HG02610 (cell line): ENCODE data around the gene UNC50.
"Not testable (repeated sequence)": the region's sequence is repeated elsewhere in the genome, so short reads cannot be mapped to it uniquely, and the experiment has no call there.

Experiments used
- ATAC-seq: cut with Tn5 transposase; IDR thresholded peaks from one replicate; pipeline ENCODE4 v1.9.1; 2021; ENCODE audit warnings: mild to moderate bottlenecking, moderate library complexity; ENCODE audit not compliant: unreplicated experiment

UNC50 gene

GRCh38 chr2:98607741-98608115, 661 bp upstream of the UNC50 start:
- no peak for ATAC-seq

DNA sequence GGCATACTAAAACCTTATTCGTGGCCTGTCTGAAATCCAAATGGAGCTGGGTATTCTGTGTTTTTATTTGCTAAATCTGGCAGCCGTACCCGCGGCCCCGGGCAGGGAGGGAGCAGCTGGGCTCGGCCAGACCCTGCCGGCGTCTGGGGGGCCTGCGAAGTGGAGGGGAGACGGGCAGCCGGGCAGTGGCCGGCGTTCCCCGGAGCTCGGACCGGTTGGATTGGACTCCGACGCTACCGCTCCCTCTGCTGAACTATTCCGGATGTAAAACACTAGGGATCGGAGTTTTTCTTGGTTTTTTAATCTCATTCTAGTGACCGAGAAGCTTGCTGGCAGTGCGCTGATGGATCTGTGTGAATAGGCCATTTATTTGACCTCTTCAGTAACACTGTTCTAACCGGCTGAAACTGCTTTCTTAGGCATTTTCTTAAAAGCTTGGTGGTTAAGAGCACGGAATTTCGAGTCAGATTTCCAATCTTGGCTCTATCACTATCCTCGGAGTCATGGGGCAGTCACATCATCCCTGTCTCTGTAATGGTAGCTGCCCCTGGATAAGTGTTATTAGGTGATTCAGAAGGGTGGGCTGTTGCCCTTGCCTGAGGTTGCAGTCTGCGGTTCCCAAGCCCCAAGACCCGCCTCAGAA, 694 bp downstream of the UNC50 start:
- ATAC-seq = no peak

- no peak for ATAC-seq
Measured at GRCh38 chr2:98614024-98614739, 5.8 kb downstream of the UNC50 start.

DNA sequence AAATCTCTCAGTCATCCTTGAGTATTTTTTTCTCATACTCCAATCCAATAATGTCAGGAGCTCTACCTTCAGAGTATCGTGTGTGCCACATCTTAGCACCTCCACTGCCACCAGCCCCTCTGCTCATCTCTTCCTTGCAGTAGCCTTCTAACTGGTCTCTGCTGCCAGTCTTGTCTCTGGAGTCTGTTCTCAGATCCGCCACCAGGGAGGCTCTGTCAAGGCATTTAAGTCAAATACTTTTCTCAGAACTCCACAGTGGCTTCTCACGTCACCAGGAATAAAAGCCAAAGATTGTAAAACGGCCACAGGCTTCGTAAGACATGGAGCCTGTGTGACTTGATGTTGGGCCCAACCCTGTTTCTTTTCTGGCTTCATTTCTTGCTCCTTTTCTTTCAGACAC, 7.1 kb downstream of the UNC50 start:
- ATAC-seq = no peak

GRCh38 chr2:98617149-98617548, 8.8 kb downstream of the UNC50 start:
- no peak for ATAC-seq

GRCh38 chr2:98623657-98624056, 15.3 kb downstream of the UNC50 start:
- no peak for ATAC-seq

- no peak for ATAC-seq
Measured at GRCh38 chr2:98632351-98632750, 24.0 kb downstream of the UNC50 start.

- no peak for ATAC-seq
Measured at GRCh38 chr2:98634406-98635092, 26.2 kb downstream of the UNC50 start.

DNA sequence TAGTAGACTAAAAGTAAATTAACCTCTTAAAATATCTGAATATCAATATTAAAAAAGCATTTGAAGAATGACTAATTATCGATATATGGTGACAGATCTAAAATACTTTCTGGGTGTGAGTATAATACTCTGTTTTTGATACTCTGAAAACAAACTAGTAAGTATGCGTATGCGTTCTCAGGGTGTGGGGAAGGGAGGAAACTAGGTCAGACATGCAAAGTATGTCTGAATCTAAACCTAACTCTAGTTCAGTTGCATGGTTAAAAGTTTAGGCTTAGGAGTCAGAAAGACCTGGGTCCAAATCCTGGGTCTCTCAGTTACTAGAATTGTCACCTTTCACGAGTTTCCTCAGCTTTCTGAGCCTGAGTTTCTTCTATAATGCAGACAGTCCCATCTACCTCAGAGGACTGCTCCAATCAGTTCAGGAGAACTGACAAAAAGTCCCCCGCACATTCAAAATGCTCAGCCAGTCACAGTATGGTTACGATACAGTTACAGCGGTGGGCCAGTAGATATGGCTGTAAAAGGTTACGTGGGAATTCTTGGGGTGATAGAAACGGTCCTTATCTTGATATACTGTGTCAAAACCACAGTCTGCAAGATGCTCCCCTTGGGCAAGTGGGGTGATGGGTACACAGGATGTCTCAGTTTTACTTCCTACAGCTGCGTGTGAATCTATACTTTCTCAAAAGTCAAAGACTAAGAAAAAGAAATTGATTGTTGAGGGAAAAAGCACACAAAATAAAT, 29.2 kb downstream of the UNC50 start:
- peak; percentile 82 for ATAC-seq

GRCh38 chr2:98643496-98644100, 35.2 kb downstream of the UNC50 start:
- no peak for ATAC-seq

GRCh38 chr2:98647636-98648035, 39.2 kb downstream of the UNC50 start:
- no peak for ATAC-seq

DNA sequence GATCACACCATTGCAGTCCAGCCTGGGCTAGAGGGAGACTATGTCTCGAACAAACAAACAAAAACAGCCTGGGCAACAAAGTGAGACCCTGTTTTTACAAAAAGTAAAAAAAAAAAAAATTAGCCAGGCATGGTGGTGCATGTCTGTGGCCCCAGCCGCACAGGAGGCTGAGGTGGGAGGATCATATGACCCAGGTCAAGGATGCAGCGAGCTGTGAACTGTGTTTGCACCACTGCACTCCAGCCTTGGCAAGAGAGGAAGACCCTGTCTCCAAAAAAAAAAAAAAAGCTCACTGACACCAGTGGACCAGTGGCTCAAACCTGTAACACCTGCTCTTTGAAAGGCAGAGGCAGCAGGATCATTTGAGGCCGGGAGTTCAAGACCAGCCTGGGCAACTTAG, 40.1 kb downstream of the UNC50 start:
- no peak for ATAC-seq

DNA sequence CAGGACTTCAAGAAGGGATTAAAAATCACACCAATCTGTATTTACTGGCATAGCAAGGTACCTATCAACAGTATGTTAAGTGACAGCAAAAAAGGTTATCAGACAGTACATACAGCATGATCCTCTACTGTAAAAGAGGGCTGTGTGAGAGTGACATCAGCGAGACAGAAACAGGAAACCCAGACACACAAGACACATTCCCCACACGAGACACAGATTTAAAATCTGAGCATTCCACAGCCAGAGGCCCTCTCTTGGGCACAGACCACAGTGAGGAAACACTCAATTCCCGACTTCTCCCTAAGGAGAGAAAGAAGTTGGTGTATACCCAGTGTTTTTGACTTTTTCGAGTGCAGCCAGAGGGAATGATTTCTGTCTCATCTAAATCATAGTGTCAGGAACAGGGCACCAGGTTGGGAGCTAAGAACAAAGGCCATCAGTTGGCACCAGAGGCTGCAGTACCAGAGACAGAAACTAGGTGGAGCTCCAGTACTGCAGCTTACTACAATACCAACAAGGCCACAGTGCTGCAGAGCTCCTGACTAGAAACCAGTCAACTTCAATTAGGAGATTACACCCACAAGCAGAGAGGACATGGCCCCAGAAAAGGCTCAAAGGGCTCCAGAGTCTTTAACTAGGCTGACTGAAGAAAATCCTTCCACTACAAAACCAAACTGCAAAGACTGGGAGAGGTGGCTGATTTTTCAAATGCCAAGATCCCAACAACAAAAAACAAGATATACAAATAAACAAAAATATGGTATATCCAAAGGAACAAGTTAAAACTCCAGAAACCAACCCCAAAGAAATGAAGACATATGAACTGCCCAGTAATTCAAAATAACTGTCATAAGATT, 41.0 kb downstream of the UNC50 start:
- peak; percentile 60 for ATAC-seq

- no peak for ATAC-seq
Measured at GRCh38 chr2:98649992-98650375, 41.6 kb downstream of the UNC50 start.

GRCh38 chr2:98650998-98651397, 42.6 kb downstream of the UNC50 start:
- no peak for ATAC-seq

DNA sequence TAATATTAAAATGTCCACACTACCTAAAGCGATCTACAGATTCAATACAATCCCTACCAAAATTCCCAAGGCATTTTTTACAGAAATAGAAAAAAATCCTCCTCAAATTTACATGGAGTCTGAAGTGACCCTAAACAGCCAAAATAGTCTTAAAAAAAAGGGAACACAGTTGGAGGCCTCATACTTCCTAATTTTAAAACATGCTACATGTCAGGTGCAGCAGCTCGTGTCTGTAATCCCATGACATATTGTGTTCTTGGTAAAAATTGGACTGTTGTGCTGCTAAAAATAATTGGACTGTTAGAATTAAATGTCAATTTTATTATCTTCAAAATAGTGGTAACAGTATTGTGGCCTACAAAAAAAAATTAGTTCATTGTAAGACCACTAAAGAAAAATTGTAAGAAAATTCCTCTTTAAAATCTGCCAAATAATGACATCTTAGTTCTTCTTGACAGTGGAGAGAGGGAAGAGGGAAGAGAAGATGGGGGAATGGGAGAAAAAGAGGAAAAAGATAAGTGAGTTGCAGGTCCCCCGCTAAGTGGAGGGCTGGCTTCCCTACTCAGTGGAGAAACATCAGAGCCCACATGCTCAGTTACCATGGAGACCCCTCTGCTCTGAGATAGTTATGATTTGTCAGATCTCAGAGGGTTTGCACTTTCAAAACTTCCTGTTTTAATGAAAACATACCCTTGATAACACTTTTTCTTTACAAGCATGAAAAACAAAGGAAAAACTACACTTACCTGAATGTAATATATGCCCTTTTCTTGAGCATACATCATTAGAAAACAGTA, 46.5 kb downstream of the UNC50 start:
- no peak for ATAC-seq

DNA sequence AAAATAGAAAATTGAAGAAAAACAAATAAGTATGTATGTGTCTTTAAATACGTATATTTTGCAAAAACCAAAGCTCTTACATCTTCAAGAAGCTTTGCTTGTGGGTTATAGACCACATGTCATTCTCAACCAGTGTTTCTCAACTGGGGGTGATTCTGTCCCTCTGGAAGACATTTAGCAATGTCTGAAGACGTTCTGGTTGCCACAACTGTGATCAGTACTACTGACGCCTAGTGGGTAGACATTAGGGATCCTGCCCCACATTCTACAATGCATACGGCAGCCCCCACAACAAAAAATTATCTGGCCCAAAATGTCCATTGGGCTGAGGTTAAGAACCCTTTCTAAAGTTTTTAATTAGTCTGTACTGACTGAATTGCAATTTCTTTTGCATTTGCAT, 48.4 kb downstream of the UNC50 start:
- no peak for ATAC-seq

GRCh38 chr2:98658816-98659490, 50.6 kb downstream of the UNC50 start:
- ATAC-seq = no peak

- ATAC-seq = not testable (repeated sequence)
Measured at GRCh38 chr2:98659491-98659840, 51.1 kb downstream of the UNC50 start.
